Adipocyte (in vitro differentiated cells): ENCODE data around the gene LKAAEAR1.
"Not testable (repeated sequence)": the region's sequence is repeated elsewhere in the genome, so short reads cannot be mapped to it uniquely, and the experiment has no call there.

Experiments
- DNase-seq: peaks from one replicate; pipeline ENCODE4 v3.0.0-alpha.2; 2015; ENCODE audit warnings: low read depth
- H3K27me3 ChIP-seq: replicated peaks from 2 replicates; pipeline ENCODE4 v1.7.0; 2013; ENCODE audit warnings: mild to moderate bottlenecking, low read length, moderate library complexity; ENCODE audit not compliant: control insufficient read depth, insufficient read depth
- H3K36me3 ChIP-seq: 2 replicates; pipeline ENCODE4 v1.7.0; 2013; ENCODE audit warnings: low read length, mild to moderate bottlenecking, moderate library complexity; ENCODE audit not compliant: control insufficient read depth, insufficient read depth, severe bottlenecking
- H3K4me1 ChIP-seq: 2 replicates; pipeline ENCODE4 v1.7.0; 2013; ENCODE audit warnings: mild to moderate bottlenecking, low read length, moderate library complexity; ENCODE audit not compliant: control insufficient read depth, insufficient read depth
- H3K4me3 ChIP-seq: 2 replicates; pipeline ENCODE4 v1.7.0; 2013; ENCODE audit warnings: mild to moderate bottlenecking, low read length, moderate library complexity
- H3K9ac ChIP-seq: 2 replicates; pipeline ENCODE4 v1.7.0; 2013; ENCODE audit warnings: mild to moderate bottlenecking, low read length, moderate library complexity
- H3K9me3 ChIP-seq: 2 replicates; pipeline ENCODE4 v1.7.0; 2013; ENCODE audit warnings: mild to moderate bottlenecking, low read length, moderate library complexity; ENCODE audit not compliant: control insufficient read depth

The LKAAEAR1 gene

DNA sequence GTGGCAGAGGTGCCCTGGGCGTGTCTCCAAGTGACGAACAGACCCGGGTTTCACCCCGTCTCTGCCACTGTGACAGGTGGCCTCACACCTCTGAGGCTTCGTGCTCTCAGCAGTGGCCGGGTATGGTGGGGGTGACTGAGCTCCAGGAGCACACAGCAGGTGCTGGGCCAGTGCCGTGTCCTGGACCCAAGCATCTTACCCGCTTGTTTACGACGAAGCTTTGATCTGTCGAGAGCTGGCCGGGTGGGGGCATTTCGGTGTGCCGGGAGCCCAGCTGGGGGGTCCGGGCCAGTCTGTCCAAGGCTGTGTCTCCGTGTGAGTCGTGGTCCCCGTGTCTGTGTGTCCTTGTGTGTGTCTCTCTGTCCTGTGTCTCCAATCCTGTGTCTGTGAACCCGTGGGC, 7.1 kb upstream of the LKAAEAR1 start:
- no peak overlapping the region for H3K9ac ChIP-seq
- H3K27me3 ChIP-seq, result peaks cover 32% of the 10 kb centered on the region
- H3K4me3 ChIP-seq, result no peak overlapping the region
- no peaks in the 10 kb centered on the region for H3K4me1 ChIP-seq
- H3K36me3 ChIP-seq, result no peaks in the 10 kb centered on the region
- DNase-seq, result no peak
- H3K9me3 ChIP-seq, result no peaks in the 10 kb centered on the region

DNA sequence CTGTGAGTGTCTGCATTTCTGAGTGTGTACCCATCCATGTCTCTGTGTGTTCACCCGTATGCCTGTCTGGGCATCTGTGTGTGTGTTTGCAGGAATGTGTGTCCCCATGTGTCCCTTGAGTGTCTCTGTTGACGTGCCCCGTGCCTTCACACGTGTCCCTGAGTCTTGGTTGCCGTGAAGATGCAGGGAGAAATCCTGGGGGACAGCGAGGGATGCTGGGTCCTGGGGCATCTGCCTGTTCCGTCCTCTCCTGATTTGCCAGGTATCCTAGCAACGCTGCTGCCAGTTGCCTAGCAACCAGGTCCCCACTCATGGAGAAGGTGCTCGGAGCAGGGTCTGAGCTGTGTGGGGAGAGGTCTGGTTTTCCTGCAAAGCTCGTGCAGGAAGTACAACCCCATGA, 6.0 kb upstream of the LKAAEAR1 start:
- Histone ChIP-seq H3K4me3 (no peak overlapping the region), H3K36me3 (no peaks in the 10 kb centered on the region), H3K27me3 (peaks cover 37% of the 10 kb centered on the region), H3K4me1 (no peaks in the 10 kb centered on the region), H3K9ac (no peak overlapping the region), H3K9me3 (no peaks in the 10 kb centered on the region)
- no peak for DNase-seq

DNA sequence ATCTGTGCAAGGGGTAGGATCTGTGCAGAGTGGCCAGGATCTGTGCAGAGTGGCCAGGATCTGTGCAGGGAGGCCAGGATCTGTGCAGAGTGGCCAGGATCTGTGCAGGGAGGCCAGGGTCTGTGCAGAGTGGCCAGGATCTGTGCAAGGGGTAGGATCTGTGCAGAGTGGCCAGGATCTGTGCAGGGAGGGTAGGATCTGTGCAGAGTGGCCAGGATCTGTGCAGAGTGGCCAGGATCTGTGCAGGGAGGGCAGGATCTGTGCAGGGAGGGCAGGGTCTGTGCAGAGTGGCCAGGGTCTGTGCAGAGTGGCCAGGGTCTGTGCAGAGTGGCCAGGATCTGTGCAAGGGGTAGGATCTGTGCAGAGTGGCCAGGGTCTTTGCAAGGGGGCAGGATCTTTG, 4.4 kb upstream of the LKAAEAR1 start:
- H3K4me1 ChIP-seq, H3K9ac ChIP-seq, DNase-seq, H3K9me3 ChIP-seq, H3K36me3 ChIP-seq, H3K4me3 ChIP-seq: not testable (repeated sequence)
- peaks cover 47% of the 10 kb centered on the region for H3K27me3 ChIP-seq

DNA sequence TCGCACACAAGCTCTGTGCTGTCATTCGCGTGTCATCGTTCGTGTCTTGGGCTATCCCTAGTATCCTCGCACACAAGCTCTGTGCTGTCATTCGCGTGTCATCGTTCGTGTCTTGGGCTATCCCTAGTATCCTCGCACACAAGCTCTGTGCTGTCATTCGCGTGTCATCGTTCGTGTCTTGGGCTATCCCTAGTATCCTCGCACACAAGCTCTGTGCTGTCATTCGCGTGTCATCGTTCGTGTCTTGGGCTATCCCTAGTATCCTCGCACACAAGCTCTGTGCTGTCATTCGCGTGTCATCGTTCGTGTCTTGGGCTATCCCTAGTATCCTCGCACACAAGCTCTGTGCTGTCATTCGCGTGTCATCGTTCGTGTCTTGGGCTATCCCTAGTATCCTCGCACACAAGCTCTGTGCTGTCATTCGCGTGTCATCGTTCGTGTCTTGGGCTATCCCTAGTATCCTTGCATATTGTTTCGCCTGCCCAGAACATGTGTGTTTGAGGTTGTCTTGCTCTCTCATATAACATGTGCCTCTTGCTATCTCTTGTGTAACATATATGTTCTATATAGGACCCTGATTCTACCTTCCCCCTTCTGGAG, 3.1 kb upstream of the LKAAEAR1 start:
- not testable (repeated sequence) for H3K4me1 ChIP-seq, H3K9me3 ChIP-seq, H3K36me3 ChIP-seq, H3K4me3 ChIP-seq, H3K9ac ChIP-seq, DNase-seq
- peaks cover 52% of the 10 kb centered on the region for H3K27me3 ChIP-seq

GRCh38 chr20:64086801-64087200, 2.6 kb upstream of the LKAAEAR1 start:
- peaks cover 6% of the 10 kb centered on the region for H3K4me1 ChIP-seq
- H3K27me3 ChIP-seq, result peaks cover 55% of the 10 kb centered on the region

GRCh38 chr20:64084685-64085152, 521 bp upstream of the LKAAEAR1 start:
- DNase-seq, result no peak
- H3K27me3 ChIP-seq, result peaks cover 49% of the 10 kb centered on the region
- H3K9ac ChIP-seq, result no peak overlapping the region
- no peaks in the 10 kb centered on the region for H3K36me3 ChIP-seq
- H3K4me3 ChIP-seq, result no peak overlapping the region
- H3K9me3 ChIP-seq, result no peaks in the 10 kb centered on the region
- H3K4me1 ChIP-seq, result peaks cover 11% of the 10 kb centered on the region

More at GRCh38 chr20:64086801-64087200, 2.6 kb upstream of the LKAAEAR1 start:
- DNase-seq, result no peak
- no peak overlapping the region for H3K9ac ChIP-seq
- H3K36me3 ChIP-seq, result no peaks in the 10 kb centered on the region
- H3K4me3 ChIP-seq, result no peak overlapping the region
- H3K9me3 ChIP-seq, result no peaks in the 10 kb centered on the region

DNA sequence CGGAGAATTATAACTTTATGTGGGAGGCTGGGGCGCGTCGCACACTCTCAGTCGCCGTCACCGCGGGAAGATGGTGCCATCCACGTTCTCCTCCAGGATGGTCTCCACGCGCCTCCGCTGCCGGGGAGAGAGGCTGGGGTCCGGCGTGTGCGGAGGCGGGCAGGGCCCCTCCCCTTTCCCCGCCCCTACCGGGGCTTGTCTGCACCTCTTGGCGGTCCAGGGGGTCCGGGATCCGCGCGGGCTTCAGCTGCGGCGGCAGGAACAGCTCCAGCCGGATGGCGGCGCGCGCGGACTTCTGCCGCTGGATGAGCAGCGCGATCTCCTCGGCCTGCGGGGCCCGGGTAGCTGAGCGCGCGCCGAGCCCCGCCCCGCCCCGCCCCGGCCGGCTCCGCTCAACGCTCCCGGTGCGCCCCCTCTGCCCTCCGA, 807 bp downstream of the LKAAEAR1 start:
- Histone ChIP-seq H3K4me1 (peaks cover 19% of the 10 kb centered on the region), H3K4me3 (peak overlapping the region; percentile 71), H3K27me3 (peaks cover 42% of the 10 kb centered on the region), H3K9me3 (no peaks in the 10 kb centered on the region), H3K36me3 (no peaks in the 10 kb centered on the region), H3K9ac (no peak overlapping the region)
- DNase-seq, result peak; percentile 85

DNA sequence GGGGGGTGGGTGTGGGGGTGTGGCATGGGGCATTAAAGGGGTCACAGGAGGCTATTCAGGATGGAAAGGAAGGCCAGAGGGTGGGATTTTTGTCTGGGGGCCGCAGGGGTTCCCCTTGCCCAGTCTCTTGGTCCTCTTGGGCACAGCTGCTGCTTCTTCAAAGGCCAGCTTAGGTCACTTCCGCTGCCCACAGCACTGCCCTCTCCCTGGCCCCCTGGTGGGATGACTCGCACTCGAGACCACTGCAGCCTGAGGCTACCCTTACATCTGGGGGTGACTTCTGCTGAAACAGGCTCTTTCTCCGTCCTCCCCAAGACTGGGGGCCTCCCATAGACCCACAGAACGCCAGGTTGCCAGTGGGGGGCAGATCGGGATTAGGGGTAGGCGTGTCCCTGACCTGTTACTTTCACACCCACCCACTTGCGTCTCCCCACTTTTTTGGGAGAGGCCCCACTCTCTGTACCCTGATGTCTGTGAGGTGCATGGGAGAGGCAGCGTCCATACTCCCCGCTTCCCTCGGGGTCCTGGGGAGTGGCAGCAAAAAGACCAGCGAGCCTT, 1.3 kb downstream of the LKAAEAR1 start:
- Histone ChIP-seq H3K9me3 (no peaks in the 10 kb centered on the region), H3K4me1 (peaks cover 23% of the 10 kb centered on the region), H3K27me3 (peaks cover 40% of the 10 kb centered on the region), H3K9ac (no peak overlapping the region), H3K4me3 (peak overlapping the region; percentile 47), H3K36me3 (no peaks in the 10 kb centered on the region)
- no peak for DNase-seq

DNA sequence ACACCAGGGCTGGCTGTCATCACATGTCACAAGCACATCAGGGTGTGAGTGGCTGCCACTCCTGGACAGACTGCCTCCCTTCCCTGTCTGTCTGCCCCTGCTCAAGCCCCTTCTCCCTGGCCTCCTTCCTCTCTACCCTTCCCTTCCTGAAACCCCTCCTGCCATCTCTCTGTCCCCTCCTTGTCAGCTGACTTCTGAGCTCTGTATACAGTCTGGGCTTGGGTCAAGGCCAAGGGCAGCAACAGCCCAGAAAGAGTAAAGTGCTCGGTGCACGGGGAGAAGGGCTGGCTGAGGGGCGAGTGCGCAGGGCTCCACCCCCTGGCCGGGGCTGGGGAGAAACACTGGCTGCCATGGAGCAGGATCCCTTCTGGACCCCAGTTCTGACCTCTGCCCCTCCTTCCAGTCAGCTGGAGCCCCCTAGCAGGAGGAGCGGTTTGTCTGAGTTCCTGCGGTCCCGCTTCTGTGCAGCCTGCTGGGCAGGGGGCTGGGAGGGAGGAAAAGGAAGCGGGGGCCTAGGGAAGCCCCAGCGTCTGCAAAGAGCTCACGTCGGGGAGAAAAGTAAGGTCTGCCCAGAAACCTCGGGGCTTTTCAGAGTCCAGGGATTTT, 2.0 kb downstream of the LKAAEAR1 start:
- Histone ChIP-seq H3K4me1 (peaks cover 23% of the 10 kb centered on the region), H3K9me3 (no peaks in the 10 kb centered on the region)
- DNase-seq, result no peak

GRCh38 chr20:64081624-64081964, 2.6 kb downstream of the LKAAEAR1 start:
- no peak for DNase-seq
- Histone ChIP-seq H3K4me1 (peaks cover 23% of the 10 kb centered on the region), H3K9me3 (no peaks in the 10 kb centered on the region), H3K36me3 (no peaks in the 10 kb centered on the region), H3K27me3 (peaks cover 35% of the 10 kb centered on the region), H3K9ac (no peak overlapping the region), H3K4me3 (no peak overlapping the region)

More for the DNA sequence above, 2.0 kb downstream of the LKAAEAR1 start:
- no peak overlapping the region for H3K9ac ChIP-seq
- H3K27me3 ChIP-seq, result peaks cover 35% of the 10 kb centered on the region
- no peak overlapping the region for H3K4me3 ChIP-seq
- no peaks in the 10 kb centered on the region for H3K36me3 ChIP-seq

DNA sequence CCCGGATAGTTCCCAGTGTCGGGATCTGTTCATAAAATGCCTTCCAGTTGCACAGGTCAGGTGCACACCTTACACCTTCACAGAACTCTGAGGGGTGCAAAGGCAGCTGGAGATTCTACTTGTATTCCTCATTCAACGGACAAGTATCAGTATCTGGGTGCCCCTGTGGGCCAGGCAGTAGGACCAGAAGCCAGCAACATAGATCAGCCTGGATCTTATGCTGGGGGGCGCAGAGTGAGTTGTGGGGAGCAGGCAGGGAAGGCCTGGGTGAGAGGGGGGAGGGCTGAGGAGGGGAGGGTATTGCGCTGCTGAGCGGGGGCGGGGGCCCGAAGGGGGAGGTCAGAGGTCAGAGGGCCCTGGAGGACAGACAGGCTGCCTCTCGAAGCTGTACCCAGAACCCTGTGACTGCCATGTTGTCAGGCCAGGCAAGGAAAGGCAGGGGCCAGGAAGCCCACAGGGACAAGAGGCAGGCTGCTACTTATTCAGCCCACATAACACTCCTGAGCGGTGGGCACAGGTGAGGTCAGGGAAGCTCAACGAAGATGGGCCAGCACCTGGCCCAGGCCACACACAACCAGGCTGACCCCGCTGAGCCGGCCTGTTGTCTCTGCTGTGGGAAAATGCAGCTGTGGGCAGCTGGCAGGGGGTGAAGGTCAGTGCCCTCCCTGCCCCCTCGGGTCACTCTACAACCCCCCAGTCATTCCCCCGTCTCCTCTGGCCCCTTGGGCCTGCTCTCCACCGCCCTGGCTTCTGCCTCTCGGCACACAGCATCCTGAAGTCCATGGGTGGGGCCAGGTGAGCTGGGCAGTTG, 3.2 kb downstream of the LKAAEAR1 start:
- peaks cover 23% of the 10 kb centered on the region for H3K4me1 ChIP-seq
- no peak overlapping the region for H3K4me3 ChIP-seq
- H3K27me3 ChIP-seq, result peaks cover 31% of the 10 kb centered on the region

More for the DNA sequence above, 3.2 kb downstream of the LKAAEAR1 start:
- Histone ChIP-seq H3K9ac (no peak overlapping the region), H3K9me3 (no peaks in the 10 kb centered on the region), H3K36me3 (no peaks in the 10 kb centered on the region)
- DNase-seq, result no peak
